Small intestine (tissue), 7 donors: ENCODE data around the gene VEPH1. TPM values are rescaled to one million over a fixed set of nuclear protein-coding genes. Genes with fewer than 3 reads are reported as not detected.

Experiments used
- DNase-seq, 2 donors: peaks; one replicate each; pipeline versions ENCODE4 v3.0.0 to v3.0.0-alpha.2; 2013
- FAIRE-seq: peaks from 2 replicates; lab custom pipeline; 2012; peaks lifted over from hg19 to GRCh38; lab: Jason Lieb, UNC
- H3K27ac ChIP-seq, 3 donors: one replicate each; pipeline ENCODE4 v1.5.1; 2013; ENCODE audit warnings: low read length in 2 of 3, mild to moderate bottlenecking in 2 of 3, control low read depth in 1 of 3, inconsistent platforms in 1 of 3, low read depth in 1 of 3, moderate library complexity in 1 of 3
- H3K27me3 ChIP-seq, 3 donors: one replicate each; pipeline ENCODE4 v1.6.1; 2013; ENCODE audit warnings: low read length in 3 of 3, inconsistent platforms in 1 of 3; ENCODE audit not compliant: control insufficient read depth in 3 of 3, insufficient read depth in 3 of 3
- H3K36me3 ChIP-seq, 3 donors: one replicate each; pipeline ENCODE4 v1.6.1; 2013; ENCODE audit warnings: low read length in 3 of 3, inconsistent platforms in 1 of 3, low read depth in 1 of 3, mild to moderate bottlenecking in 1 of 3, moderate library complexity in 1 of 3; ENCODE audit not compliant: control insufficient read depth in 3 of 3, insufficient read depth in 2 of 3
- H3K4me1 ChIP-seq, 3 donors: one replicate each; pipeline ENCODE4 v1.6.1; 2013; ENCODE audit warnings: low read length in 2 of 3, inconsistent platforms in 1 of 3, low read depth in 1 of 3, mild to moderate bottlenecking in 1 of 3, moderate library complexity in 1 of 3; ENCODE audit not compliant: control insufficient read depth in 3 of 3, insufficient read depth in 2 of 3
- H3K4me3 ChIP-seq, 3 donors: one replicate each; pipeline ENCODE4 v1.5.1; 2013; ENCODE audit warnings: low read length in 3 of 3, control low read depth in 1 of 3, inconsistent platforms in 1 of 3, low read depth in 1 of 3, mild to moderate bottlenecking in 1 of 3, moderate library complexity in 1 of 3
- H3K9me3 ChIP-seq, 2 donors: one replicate each; pipeline ENCODE4 v1.6.1; 2013; ENCODE audit warnings: low read depth in 1 of 2, low read length in 1 of 2; ENCODE audit not compliant: control insufficient read depth in 2 of 2, insufficient read depth in 1 of 2
- WGBS, 3 donors: extraction: QIAGEN DNeasy Blood & Tissue Kit; methylation state at CpG; one replicate each; pipeline ENCODE4 v1.1.7; 2013; 5-methylcytosine and 5-hydroxymethylcytosine counted together
- polyA plus RNA-seq, 4 donors: library from polyadenylated mRNA; stranded (reverse) in 3 of 4; unstranded in 1 of 4; fragments of 200-250 nt in 3 of 4; fragments of 120-200 nt in 1 of 4; gene quantifications; one replicate each; pipeline versions ENCODE4 v1.2.1 to v1.2.3, GENCODE V29; 2013
- donor health status: healthy with polysubstance abuse.
- donor health status: control.
- donor health status: control.
- donor health status: Bipolar disorder and iron deficiency.
- donor health status: healthy.

VEPH1 gene
- polyA plus RNA-seq, 4 donors = 0.04 to 0.18 TPM; not detected in 2

DNA sequence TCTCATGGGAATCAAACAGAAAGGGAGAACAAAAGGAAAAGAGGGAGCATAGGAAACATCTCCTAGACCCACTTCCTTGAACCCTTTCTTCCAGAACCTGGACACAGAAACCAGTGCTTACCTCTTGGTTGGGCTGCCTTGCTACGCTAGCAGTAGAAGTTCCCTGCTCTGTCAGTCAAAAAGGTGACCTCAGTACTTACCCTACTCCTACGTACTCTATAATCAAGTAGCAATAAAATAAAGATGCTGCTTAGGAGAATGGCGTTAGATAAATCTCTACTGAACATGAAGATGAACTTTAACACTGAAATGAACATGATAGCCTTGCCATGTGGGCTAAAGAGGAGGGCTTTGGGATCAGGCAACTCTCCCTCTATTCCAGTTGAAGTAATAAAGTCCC is 7.4 kb downstream of the VEPH1 start:
- Histone ChIP-seq H3K4me1 (peaks cover 0 to 7% (median 0%) of the 10 kb centered on the region in 3 donors), H3K4me3 (no peak overlapping the region), H3K27ac (no peak overlapping the region), H3K27me3 (peaks cover 0 to 11% (median 0%) of the 10 kb centered on the region in 3 donors), H3K36me3 (no peaks in the 10 kb centered on the region), H3K9me3 (no peaks in the 10 kb centered on the region)
- FAIRE-seq (no peak), DNase-seq (no peak)
- 46 to 78% (median 53%) methylated on average over 3 of the region's 3 CpGs for WGBS, 3 donors

DNA sequence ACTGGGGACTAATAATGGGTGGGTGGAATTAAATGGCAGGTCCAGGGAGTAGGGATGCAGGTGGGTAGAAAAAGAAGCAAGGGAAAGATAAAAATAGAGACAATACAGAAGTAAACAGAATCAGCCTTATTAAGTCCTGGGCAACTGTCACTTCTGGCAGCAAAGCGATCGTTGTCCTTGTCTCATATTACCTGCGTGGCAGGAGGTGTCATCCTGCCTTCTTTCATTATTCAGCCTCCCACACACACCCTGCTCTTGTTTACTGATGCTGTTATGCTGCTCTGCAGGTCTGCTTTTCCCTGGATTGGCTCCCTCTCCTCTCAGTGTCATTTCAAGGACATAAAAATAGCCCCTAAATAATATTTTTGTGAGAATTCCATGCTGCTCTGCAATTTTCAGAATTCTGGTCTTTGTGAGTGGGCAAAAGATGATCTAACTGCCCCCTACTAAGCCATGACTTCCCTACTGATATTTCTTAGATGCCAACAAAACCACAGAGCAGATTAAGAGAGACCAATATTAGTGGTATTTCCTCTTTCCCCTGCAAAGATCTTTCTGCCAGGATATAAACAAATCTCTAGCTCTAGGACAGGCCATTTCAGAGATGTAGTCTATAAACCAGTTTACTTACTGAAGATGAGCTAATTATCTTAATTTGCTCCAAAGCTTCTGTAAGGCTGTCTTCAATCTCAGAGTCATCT is 8.5 kb downstream of the VEPH1 start:
- no peak overlapping the region for H3K27ac ChIP-seq
- no peak overlapping the region for H3K4me3 ChIP-seq
- H3K36me3 ChIP-seq = no peaks in the 10 kb centered on the region
- H3K27me3 ChIP-seq = peaks cover 0 to 11% (median 0%) of the 10 kb centered on the region in 3 donors
- no peaks in the 10 kb centered on the region for H3K9me3 ChIP-seq
- FAIRE-seq = no peak
- no peak for DNase-seq
- 61 to 71% (median 69%) methylated on average over 3 of the region's 3 CpGs for WGBS, 3 donors
- H3K4me1 ChIP-seq = peaks cover 0 to 1% (median 0%) of the 10 kb centered on the region in 3 donors

DNA sequence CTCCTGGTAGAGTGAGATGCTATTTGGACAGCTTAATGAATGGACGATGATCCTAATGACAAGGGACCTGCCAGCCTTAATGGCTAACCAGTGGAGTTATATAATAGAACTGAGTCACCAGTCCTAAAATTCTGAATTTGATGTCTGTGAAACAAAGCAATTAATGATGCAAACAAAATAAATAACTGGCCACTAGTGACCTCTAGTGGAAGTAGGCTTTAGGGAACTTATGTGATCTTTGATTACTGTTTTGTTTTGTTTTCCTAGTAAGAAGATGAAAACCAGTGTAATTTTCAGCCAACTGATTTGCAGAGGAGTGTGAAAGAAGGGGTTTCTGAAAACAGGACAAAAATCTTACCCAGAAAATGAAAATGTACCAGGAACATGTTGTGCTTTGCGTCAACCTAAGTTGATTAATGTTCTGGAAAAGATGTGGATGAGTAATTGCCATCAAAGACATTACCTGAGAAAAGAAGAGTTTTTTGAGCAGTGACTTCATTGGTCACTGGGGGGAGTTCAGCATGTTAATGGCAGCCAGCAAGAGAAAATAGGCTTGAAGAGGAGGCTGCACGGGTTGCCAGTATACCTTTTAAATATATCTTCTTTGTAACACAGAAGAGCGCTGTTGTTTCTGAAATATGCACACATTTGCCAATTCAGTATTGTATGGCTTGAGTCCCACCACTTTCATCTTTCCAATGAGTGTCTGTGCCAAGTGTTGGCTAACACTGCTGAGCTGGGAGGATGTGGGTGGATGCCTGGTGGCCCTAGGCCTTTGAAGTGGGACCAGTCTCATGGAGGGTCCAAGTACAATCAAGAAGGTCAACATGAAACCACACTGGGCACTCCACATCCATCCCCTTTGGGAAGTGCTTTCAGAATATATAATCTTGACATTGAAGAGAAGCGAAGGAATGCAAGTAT is 9.3 kb downstream of the VEPH1 start:
- H3K4me3 ChIP-seq = no peak overlapping the region
- no peak for FAIRE-seq
- 77 to 84% (median 78%) methylated on average over 5 of the region's 5 CpGs for WGBS, 3 donors
- peak; percentile 25 to 43 for DNase-seq
- no peaks in the 10 kb centered on the region for H3K4me1 ChIP-seq
- no peaks in the 10 kb centered on the region for H3K36me3 ChIP-seq
- H3K27ac ChIP-seq = no peak overlapping the region
- H3K9me3 ChIP-seq = no peaks in the 10 kb centered on the region
- peaks cover 0 to 11% (median 0%) of the 10 kb centered on the region in 3 donors for H3K27me3 ChIP-seq

DNA sequence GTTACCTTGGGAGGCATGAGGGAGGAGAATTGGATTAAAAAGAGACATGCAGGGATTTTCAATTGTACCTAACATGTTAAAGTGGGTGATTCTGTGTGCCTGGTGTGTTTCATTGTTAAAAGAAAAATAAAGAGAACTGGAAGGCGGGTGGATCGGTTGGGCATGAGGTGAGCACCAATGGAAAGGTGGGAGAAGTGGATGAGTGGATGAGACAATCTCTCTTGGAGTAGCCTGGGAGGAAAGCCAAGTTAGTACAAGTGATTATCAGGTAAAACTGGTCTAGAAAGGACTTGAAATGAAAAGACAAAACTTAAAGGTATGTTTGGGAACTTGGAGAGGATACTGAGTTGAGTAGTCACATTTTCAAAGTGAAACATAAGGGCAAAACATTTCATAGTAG is 12.1 kb downstream of the VEPH1 start:
- H3K36me3 ChIP-seq = no peaks in the 10 kb centered on the region
- DNase-seq = no peak
- peaks cover 0 to under 1% (median 0%) of the 10 kb centered on the region in 3 donors for H3K27me3 ChIP-seq
- FAIRE-seq = no peak
- no peak overlapping the region for H3K27ac ChIP-seq
- H3K9me3 ChIP-seq = no peaks in the 10 kb centered on the region
- 87 to 93% (median 92%) methylated on average over 2 of the region's 2 CpGs for WGBS, 3 donors
- no peak overlapping the region for H3K4me3 ChIP-seq
- H3K4me1 ChIP-seq = no peaks in the 10 kb centered on the region

DNA sequence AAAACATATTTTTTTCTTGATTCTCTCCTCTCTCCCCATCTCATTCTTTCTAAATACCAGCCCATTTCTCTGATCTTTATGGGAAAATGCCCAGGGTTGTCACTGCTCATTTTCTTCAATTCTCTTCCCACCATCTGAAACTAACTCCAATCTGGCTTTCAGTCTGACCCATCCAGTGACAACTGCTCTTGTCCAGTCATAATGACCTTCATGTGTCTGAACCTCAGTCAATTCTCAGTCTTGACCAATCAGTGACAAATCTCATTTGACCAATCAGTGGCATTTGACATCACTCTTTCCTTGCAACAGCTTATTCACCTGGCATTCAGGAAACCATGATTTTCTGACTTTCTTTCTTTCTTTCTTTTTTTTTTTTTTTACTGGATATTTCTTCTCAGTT is 15.1 kb downstream of the VEPH1 start:
- H3K27ac ChIP-seq = no peak overlapping the region
- FAIRE-seq (no peak), DNase-seq (no peak)
- H3K4me1 ChIP-seq = no peaks in the 10 kb centered on the region
- H3K4me3 ChIP-seq = no peak overlapping the region
- H3K9me3 ChIP-seq = no peaks in the 10 kb centered on the region
- H3K27me3 ChIP-seq = no peaks in the 10 kb centered on the region
- H3K36me3 ChIP-seq = no peaks in the 10 kb centered on the region

DNA sequence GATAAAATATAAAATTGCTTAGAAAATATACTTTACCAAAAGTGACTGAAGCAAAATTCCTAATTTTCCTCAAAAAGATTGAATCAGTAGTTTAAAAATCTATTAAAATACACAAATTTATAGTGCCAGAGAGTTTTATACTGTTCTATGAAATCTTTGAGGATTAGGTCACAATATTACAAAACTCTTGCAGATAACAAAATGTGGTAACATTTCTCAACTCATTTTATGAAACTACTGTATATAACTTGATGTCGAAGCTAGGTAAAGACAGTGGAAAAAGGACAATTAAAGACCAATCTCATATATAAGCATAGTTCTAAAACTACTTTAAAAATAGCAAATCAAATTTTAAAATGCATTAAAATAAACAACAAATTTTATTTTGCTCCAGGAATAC is 15.9 kb downstream of the VEPH1 start:
- H3K36me3 ChIP-seq = no peaks in the 10 kb centered on the region
- DNase-seq (no peak), FAIRE-seq (no peak)
- H3K27ac ChIP-seq = no peak overlapping the region
- H3K4me1 ChIP-seq = no peaks in the 10 kb centered on the region
- 50 to 82% (median 76%) methylated on average over 1 of the region's 1 CpG for WGBS, 3 donors
- H3K4me3 ChIP-seq = no peak overlapping the region
- no peaks in the 10 kb centered on the region for H3K9me3 ChIP-seq
- H3K27me3 ChIP-seq = no peaks in the 10 kb centered on the region

DNA sequence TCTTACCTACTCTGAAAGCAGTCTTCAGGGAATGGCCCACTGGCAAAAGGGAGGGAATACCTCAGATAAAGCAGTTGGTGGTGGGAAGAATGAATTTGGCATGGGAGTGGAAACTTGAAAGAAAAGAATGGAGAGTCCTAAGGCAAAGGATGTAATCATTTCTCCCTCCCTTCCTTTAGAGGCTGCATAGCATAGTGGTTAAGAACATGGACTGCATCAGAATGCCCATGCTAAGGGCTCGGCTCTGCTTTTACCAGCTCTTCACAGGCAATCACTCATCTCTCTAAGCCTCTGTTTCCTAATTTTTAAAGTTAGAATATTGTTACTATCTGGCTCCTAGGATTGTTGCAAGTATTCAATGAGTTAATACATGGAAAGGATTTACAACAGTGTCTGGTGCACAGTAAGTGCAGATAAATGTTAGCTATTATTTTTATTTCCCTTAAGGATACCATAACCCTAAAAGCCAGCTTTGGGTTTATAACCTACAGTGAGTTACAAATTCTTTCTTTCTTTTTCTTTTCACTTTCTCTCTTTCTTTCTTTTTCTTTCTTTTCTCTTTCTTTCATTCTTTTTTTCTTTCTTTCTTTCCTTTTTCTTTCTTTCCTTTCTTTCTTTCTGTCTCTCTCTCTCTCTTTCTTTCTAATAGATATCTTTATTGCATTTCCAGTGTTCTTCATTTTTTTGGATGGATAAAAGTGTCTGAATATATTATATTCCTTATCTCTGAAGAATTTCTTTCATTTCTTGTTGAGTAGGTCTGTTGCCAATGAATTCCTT is 23.6 kb downstream of the VEPH1 start:
- no peak for DNase-seq

DNA sequence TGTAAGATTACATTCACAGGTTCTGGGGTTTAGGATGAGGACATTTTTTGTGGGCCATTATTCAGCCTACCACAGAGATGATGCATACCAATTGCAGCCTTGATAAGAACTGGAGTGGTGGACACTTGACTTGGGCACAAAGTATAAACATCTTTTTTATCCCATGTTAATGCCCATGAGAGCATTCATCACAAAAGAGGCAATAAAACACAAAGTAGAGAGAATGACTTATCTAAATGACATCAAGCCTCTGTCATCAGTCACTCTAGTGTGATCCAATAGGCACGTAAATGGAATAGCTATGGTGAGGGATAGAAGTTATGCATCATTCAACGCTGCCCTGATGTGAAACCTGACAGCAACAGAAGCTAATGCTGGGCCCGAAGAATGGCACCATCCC is 25.8 kb downstream of the VEPH1 start:
- Histone ChIP-seq H3K27me3 (no peaks in the 10 kb centered on the region), H3K36me3 (no peaks in the 10 kb centered on the region), H3K4me1 (no peaks in the 10 kb centered on the region), H3K9me3 (no peaks in the 10 kb centered on the region), H3K4me3 (no peak overlapping the region), H3K27ac (no peak overlapping the region)
- WGBS, 3 donors = 71 to 82% (median 74%) methylated on average over 3 of the region's 3 CpGs
- DNase-seq = no peak
- no peak for FAIRE-seq

More for the DNA sequence above, 23.6 kb downstream of the VEPH1 start:
- no peak for FAIRE-seq
- Histone ChIP-seq H3K27ac (no peak overlapping the region), H3K9me3 (no peaks in the 10 kb centered on the region), H3K36me3 (no peaks in the 10 kb centered on the region), H3K4me3 (no peak overlapping the region), H3K4me1 (no peaks in the 10 kb centered on the region), H3K27me3 (no peaks in the 10 kb centered on the region)
- 57 to 73% (median 67%) methylated on average over 1 of the region's 1 CpG for WGBS, 3 donors
